Measurements from ENCODE around the gene HRH3. TPM values are rescaled to one million over a fixed set of nuclear protein-coding genes. Genes with fewer than 3 reads are reported as not detected.

HRH3 gene
- total RNA-seq, 1 experiment from 2014 or later: not detected

GRCh38 chr20:62175711-62176110 lies 44.4 kb downstream of the HRH3 start:
- no peak for DNase-seq (ENCODE audit: low read depth)

GRCh38 chr20:62174870-62175624 lies 45.0 kb downstream of the HRH3 start:
- no peak for DNase-seq (ENCODE audit: low read depth)

- DNase-seq (ENCODE audit: low read depth): no peak
Measured at GRCh38 chr20:62174021-62174804, 45.9 kb downstream of the HRH3 start.

GRCh38 chr20:62172666-62173065 lies 47.4 kb downstream of the HRH3 start:
- no peak for DNase-seq (ENCODE audit: low read depth)

GRCh38 chr20:62171245-62171644 lies 48.8 kb downstream of the HRH3 start:
- DNase-seq (ENCODE audit: low read depth): no peak

- DNase-seq (ENCODE audit: low read depth): no peak
Measured at GRCh38 chr20:62170536-62170935, 49.5 kb downstream of the HRH3 start.

GRCh38 chr20:62168890-62169435 lies 51.1 kb downstream of the HRH3 start:
- DNase-seq (ENCODE audit: low read depth): no peak

GRCh38 chr20:62168061-62168460 lies 52.0 kb downstream of the HRH3 start:
- no peak for DNase-seq (ENCODE audit: low read depth)

GRCh38 chr20:62167474-62167873 lies 52.6 kb downstream of the HRH3 start:
- no peak for DNase-seq (ENCODE audit: low read depth)

GRCh38 chr20:62165762-62166399 lies 54.2 kb downstream of the HRH3 start:
- DNase-seq (ENCODE audit: low read depth): no peak

Other genes starting within 250 kb of the HRH3 start
- gene TAF4, start 154.4 kb downstream of the HRH3 start, total RNA-seq (2014; rRNA removed; shearing (Covaris generic)): 2.5 and 3.1 TPM in 2 replicates
- gene LSM14B, start 97.8 kb downstream of the HRH3 start, total RNA-seq (2014; rRNA removed; shearing (Covaris generic)): 34.3 and 38.2 TPM in 2 replicates
- gene PSMA7, start 76.9 kb downstream of the HRH3 start, total RNA-seq (2014; rRNA removed; shearing (Covaris generic)): 722 and 899 TPM in 2 replicates
- gene SS18L1, start 76.5 kb downstream of the HRH3 start, total RNA-seq (2014; rRNA removed; shearing (Covaris generic)): 10.1 and 10.3 TPM in 2 replicates
- gene MTG2, start 37.2 kb downstream of the HRH3 start, total RNA-seq (2014; rRNA removed; shearing (Covaris generic)): 13.3 and 23.0 TPM in 2 replicates
- 9.4 and 10.2 TPM in 2 replicates for gene OSBPL2, start 18.2 kb upstream of the HRH3 start, total RNA-seq (2014; rRNA removed; shearing (Covaris generic))
- gene ADRM1, start 82.7 kb upstream of the HRH3 start, total RNA-seq (2014; rRNA removed; shearing (Covaris generic)): 390 and 470 TPM in 2 replicates
- 3.1 and 9.6 TPM in 2 replicates for gene LAMA5, start 147.0 kb upstream of the HRH3 start, total RNA-seq (2014; rRNA removed; shearing (Covaris generic))
- gene RPS21, start 166.8 kb upstream of the HRH3 start, total RNA-seq (2014; rRNA removed; shearing (Covaris generic)): 1,690 and 2,894 TPM in 2 replicates
- gene CABLES2, start 187.0 kb upstream of the HRH3 start, total RNA-seq (2014; rRNA removed; shearing (Covaris generic)): 2.0 and 3.8 TPM in 2 replicates
- not detected in 2 replicates for gene RBBP8NL, start 207.3 kb upstream of the HRH3 start, total RNA-seq (2014; rRNA removed; shearing (Covaris generic))